ENCODE results near the gene TRPM1.

The TRPM1 gene

DNA sequence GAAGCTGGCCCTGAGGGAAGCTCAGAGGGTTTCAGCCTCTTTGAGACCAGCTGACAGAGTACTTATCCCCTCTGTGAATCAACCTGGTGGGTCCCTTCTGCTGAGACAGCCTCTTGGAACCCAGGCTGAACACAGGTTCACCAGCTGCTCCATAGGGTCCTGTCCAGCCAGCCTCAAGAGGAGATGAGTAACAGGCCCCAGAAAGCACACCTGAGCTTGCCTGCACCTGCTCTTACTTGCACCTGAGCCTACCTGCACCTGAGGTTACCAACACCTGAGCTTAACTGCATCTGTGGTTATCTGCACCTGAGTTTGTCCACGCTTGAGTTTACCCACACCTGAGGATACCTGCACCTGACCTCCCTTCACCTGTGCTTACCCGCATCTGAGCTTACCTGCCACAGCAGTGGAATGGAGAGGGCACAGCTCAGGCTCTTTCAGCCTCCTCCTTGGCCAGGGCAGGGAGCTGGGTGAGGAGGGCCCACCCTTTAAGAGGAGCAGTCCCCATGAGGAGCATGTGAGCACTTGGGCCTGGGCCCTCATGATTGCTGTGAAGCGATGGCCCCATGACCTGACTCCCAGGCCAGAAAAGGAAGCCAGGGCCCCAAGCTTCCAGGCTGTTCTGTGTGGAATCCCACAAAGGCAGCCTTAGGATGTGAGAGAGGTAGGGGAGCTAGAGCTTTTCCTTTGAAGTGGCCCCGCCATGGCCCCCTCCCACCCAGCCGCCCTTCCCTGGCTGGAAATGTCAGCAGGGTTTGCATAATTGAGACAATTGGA is at the start of gene TRPM1:
TRPM1 (minus strand) TSS at position 464 of the 777 bp plus-strand sequence. CDS start 20,370 bp downstream, outside the sequence.
- DNase-seq (ENCODE audit: low read depth), result no peak

DNA sequence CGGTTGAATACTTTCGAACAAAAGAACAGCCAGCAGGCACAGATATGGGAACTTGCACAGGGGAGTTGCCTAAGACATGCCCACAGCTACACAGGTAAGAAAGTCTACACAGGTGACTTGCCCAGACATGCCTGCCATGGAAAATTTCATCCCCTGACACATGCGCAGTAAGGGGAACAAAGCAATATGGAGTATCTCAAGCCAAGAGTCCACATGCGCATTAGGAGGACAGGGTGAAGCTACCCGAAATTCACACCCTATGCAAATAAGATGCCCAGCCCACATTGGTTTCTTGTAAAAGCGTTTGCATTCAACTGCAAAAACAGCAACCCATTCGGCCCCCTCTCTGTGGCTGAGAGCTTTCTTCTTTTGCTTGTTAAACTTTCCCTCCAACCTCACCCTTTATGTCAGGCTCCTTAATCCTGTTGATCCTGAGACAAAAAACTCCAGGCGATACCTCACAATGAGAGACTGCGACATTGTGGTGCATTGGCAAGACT is 49.3 kb upstream of the TRPM1 start:
- no peak for DNase-seq (ENCODE audit: low read depth)

DNA sequence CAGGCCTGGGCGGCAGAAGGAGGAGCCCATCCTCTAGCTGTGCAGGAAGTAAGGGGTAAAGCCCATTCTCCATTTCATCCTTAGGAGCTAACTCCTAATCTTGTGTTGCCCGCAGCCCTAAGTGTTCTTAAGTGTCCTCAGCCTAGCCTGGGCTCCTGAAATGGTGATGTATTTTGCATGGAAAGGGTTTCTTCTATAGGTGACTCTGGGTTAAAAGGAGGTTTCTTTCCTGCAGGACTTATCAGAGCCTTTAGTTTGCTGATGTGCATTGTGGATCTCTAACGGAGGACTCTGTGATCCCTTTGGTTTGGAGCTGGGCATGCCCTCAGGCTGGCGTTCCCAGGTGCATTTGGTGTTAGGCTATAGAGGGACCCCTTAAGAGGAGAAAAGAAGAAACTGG is 48.5 kb upstream of the TRPM1 start:
- no peak for DNase-seq (ENCODE audit: low read depth)

DNA sequence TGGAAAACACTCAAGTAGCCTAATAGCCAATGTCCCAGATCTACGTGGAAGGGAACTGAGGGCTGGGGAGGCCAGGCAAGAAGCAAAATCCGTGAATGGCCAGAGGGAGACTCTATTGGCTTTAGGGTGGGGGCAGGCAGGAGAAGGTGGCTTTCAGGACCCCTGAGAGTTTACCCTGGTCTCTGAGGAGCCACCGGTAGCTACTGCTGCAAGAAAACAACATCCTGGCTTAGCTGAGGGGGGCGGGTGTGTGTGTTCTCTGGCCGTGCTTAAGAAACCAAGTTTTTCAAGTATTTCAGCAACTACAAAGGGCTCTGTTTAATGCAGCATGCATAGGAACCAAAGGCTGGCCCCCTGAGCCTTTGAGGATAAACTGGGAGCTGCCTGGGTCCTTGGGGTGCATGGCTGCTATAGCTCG is 47.6 kb upstream of the TRPM1 start:
- DNase-seq (ENCODE audit: low read depth), result no peak

DNA sequence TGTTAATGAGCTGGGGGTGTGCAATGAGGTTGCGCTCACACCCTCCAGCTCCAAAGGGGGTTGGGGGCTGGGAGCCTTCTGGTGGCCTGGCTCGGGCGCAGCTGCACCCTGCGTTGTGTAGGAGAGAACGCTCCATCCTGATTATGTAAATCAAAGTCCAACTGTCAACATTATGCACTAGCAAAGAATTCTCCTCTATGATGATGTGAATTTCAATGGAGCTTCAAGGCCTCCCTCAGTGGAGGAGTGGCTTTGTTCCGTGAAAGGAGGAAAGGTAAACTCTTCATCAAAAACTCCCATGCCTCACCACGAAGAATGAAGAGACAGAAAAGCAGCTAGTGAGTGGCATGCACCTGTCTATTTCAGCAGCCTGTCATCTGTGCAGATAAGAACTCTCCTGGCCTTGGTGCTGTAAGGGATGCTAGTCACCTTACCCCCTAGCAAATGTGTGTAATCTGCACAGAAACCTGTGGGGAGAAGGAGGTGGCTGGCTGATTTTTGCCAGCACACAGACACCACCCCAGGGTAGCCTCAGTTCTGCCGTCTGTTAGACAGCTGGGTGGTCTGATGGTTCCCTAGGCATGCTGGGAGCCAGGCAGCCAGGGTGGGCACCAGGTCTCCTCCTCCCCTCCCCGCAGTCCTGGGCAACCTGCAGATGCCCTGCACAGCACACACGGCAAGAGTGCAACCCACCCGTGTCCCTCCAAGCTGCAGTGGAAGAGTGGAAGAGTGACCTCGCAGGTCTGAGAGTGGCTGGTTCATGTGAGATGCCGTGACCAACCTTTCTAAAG is 47.0 kb upstream of the TRPM1 start:
- DNase-seq (ENCODE audit: low read depth), result no peak

DNA sequence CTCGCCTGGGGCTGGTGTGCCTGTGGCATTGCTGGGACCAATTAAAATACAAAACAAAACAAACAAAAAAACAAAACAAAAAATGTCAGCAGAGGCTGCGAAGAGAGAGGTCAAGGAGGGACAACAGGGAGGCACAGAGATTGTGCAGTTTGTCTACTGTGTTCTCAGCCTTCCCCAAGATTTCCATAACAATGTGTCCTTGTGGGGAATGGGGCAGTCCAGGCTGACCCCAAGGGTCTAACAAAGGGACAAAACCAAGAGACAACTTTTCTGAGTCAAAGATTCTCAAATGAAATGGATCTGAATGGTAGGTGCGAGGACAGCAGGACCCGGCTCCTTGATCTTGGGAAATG is 46.4 kb upstream of the TRPM1 start:
- DNase-seq (ENCODE audit: low read depth), result no peak

DNA sequence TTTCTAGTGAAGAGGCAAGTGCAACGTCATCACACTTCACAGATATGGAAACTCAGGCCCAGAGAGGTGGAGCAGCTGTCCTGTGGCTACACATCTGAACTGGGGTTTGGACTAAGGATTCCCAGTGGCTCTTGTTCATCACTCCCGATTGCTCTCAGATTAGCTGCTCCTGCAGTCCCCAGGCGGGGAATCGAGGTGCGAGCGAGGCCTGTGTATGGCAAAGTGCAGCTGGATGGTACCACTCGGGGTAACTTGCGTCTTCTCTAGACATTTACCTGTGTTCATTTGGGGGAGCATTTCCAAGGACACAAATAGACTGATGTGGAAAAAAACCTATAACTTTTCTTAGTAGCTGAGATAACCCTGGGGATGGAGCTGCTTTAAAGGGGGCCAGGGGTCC is 45.9 kb upstream of the TRPM1 start:
- DNase-seq (ENCODE audit: low read depth), result no peak

DNA sequence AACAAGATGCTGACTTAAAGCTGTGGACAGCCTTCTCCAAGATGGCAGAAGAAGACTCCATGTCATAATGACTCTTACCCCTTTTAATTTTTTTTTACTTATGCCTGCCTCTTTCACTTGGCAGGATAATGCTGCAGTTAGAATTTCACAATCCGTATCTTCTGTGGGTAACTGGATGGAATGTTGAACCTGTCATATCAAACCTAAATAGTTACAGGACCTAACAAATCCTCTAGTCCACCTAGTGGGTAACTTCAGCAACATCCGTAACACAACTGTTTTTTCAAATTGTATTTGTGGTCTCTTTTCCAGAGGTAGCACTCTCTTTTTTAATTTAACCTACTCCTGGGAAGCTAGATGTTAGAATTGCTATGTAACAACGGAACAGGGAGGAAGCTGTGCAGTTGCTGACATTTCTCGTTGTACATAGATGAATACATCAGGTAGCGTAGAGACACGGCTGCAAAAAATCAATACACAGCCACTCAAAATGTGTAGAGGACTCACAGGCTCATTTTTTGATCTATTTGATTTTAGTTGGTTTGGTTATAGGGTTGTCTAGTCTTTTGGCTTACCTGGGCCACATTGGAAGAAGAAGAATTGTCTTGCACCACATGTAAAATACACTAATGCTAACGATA is 43.9 kb upstream of the TRPM1 start:
- DNase-seq (ENCODE audit: low read depth), result peak; percentile 91

DNA sequence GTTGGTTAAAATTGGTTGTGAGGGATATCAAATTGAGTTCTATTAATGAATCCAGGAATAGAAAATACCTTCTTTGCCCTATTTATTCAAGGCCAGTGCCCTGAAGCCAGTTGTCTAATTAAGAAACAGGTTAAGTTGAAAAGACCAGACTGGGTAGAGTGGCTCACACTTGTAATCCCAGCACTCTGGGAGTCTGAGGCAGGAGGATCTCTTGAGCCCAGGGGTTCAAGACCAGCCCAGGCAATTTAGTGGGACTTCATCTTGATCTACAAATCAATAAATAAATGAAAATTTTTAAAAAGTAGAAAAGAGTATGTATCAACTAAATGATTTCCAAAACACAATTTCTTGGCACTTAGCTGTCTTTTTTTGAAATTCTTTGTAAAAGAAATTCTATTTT is 40.3 kb upstream of the TRPM1 start:
- DNase-seq (ENCODE audit: low read depth), result no peak

DNA sequence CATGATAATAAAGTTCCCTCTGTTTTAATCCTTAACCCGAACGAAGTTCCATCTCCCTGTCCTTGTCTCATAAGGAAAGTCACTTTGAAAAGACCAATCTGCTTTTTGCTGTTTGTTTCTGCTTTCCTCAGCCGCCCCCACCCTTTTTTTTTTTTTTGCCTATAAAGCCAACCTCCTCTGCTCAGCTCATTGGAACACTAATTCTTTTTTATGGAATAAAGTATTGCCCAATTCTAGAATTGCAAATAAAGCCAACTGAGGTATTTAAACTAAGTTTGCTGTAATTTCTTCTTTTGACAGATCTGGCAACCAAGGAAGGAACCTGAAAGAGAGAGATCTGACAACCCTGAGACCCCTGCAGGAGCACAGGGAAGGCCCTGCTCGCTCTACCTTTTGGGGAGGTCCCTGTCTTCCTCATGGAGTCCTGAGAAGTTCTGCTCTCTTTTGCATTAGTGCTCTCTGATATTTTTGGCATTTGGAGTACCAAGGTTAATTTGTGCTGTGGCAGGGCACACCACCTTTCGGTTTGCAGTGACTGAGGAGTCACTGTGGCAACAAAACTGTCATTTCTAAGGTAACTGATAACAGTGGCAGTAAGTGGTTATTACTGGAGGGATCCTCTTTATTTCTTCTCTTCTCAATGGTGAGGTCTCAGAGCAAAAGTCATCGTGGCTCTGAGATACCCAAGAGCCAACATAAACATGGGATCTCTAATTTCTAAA is 35.2 kb upstream of the TRPM1 start:
- DNase-seq (ENCODE audit: low read depth), result no peak

DNA sequence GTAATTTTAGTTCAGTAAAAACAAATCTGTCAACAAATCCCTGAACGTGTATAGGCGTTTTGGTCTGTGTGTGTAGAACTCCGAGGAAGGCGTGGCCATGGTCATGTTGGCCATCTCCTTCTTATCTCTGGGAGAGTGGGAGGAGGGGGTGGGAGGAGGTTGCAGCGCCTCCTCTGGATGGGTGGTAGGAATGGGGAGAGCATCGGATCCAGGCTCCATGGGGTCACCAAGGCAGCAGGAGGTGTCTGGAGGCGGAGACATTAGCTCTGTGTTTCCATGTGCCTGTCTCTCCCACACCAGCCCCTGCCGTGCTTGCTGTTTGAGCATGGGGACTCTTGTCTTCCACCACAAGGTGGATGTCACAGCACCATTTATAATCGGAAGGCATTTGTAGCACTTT is 34.5 kb upstream of the TRPM1 start:
- DNase-seq (ENCODE audit: low read depth), result no peak

DNA sequence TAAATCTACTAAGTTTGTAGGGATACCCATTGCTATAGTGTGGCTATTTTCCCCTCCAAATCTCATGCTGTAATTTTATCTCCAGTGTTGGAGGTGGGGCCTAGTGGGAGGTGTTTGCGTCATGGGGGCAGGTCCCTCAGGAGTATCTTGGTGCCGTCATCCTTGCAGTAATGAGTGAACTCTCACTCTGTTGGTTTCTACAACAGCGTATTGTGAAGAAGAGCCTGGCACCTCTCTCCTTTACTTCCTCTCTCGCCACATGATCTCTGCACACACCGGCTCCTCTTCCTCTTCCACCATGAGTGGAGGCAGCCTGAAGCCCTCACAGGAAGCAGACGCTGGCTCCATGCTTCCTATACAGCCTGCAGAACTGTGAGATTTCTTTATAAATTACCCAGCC is 34.0 kb upstream of the TRPM1 start:
- DNase-seq (ENCODE audit: low read depth), result no peak

DNA sequence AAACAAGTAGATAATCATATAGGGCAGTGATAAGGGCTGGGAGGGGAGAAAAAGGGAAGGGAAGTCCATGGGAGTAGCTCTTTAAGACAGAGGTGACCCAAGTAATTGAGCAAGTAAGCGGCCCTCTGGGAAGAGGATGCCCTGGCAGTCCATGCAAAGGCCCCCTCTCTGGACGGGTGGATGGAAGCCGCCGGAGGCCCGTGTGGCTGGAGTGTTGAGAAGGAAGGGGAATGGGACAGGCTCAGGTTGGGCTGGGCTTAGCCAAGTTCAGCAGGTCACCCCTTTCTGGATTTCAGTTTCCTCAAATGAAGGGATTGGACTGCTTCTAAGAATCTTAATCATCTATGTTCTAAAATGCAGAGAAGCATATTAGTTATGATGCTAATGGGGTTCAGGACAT is 32.4 kb upstream of the TRPM1 start:
- DNase-seq (ENCODE audit: low read depth), result no peak

DNA sequence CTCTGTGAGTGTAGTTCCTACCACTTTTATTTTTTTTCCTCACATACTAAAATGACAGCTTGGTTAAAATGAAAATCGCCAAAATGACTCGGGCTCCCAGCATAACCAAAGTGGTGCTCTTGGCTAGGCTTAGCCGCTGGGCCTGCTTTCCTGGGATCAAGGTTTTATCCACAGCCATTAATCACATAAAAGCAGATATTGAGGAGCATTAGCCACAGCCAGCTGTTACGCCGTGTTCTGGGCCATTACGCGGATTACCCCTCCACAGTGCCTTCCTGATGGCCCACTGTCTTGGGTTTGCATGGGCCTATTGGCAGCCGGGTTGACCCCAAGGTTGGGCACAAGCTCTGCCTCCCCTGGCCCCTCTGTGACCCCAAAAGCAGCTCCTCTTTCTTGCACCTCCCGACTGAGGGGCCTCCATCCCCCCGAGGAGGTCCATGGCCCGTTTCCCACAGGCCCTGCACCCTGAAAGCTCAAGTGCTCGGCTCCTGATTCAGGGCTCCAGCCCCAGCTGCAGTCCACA is 30.4 kb upstream of the TRPM1 start:
- no peak for DNase-seq (ENCODE audit: low read depth)

DNA sequence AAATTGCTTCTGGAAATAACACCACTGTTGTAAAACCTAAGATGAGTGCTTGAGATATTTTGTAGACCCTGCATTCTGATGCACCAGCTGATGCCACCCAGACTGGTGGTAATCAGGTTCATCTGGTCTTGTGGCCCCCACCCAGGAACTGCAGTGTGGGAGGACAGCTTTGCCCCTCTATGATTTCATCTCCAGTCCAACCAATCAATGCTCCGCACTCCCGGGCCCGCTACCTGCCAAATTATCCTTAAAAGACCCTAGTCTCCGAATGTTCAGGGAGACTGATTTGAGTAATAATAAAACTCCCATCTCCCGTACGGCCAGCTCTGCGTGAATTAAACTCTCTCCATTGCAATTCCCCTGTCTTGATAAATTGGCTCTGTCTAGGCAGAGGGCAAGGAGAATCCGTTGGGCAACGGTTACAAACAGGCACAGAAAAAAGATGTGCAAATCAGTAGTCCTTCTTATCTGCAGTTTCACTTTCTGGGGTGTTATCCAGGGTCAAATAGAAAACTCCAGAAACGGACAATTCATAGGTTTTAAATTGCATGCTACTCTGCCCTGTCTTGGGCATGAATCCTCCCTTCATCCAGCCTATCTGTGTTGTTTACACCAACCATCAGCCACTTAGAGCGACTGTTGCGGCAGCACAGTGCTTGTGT is 29.2 kb upstream of the TRPM1 start:
- DNase-seq (ENCODE audit: low read depth), result peak; percentile 50

DNA sequence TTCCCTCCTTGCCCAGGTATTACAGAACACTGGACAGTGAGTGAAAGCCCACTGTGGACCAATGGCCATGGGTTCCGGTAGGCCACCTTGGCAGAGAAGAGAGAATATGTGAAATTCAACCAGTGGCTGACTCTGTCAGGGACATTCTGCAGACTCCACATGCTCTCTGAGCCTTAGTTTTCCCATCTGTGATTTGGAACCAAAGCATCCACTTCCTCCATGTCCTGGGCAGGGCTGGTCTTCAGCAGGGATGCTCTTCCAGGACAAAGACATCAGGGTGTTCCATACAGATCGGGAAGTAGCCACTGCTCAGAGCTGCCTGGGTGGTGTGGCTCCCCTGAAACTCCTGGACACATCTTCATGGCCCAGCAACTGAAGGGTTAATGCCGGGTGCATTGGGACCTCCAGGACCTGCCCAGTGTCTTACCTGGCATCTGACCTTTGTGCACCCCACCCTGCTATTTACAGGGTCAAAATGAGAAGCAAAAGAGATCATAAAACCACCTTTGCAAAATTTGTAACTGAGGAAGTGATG is 28.3 kb upstream of the TRPM1 start:
- no peak for DNase-seq (ENCODE audit: low read depth)

DNA sequence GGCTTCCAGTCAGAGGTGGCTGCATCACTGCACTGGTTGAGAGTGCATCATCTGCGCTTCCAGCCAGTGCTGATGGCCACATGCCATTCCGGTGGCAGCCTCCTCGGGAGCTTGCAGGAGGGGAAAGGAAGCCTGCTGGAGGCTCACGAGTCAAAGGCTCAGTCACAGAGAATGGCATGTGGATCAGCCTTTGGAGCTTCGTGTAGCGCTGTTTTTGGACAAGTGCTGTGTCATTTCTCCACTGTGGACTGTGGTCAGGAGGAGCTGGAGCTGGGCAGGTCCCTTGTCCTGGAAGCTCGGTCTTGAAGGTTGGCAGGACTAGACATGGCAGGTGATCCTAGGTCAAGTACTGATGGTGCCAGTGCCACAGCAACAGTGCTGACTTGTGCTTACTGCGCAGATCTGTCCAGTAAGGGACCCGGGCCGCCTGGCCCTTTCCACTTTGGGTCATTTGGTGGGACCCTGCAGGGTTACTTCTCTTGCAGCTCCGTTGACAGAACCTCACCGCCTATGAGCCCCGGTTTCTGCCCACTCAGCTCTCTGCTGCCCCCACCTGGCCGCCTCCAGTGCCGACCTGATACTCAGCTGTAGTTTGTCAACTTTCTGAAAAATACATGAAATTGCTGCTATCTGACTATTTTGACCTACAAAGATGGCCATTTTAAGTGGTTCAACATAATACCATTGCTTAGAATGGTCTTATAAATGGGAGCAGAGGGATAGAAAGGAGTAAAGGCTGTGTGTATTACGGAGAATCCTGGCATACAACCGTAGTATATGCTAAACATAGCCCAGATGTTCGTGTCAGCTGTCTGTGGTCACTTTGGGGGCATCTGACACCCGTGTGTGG is 27.6 kb upstream of the TRPM1 start:
- peak; percentile 44 for DNase-seq (ENCODE audit: low read depth)

DNA sequence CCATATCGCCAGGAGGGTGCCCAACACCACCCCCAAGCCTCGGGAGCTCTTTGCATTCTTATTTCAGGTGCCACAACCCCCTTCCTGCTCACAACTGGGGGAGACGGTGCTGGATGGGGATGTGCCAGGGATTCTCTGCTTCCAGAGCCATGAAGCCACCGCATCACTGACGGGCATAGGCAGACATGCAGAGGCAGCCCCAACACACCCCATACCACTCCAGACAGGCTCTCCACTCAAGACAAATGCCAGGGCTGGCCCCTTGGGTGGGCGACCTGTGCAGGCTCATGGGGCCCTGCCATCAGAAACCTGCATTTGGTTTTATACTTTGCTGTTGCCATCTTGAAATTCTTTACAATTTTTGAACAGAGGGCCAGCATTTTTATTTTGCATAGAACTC is 27.0 kb upstream of the TRPM1 start:
- DNase-seq (ENCODE audit: low read depth), result no peak

DNA sequence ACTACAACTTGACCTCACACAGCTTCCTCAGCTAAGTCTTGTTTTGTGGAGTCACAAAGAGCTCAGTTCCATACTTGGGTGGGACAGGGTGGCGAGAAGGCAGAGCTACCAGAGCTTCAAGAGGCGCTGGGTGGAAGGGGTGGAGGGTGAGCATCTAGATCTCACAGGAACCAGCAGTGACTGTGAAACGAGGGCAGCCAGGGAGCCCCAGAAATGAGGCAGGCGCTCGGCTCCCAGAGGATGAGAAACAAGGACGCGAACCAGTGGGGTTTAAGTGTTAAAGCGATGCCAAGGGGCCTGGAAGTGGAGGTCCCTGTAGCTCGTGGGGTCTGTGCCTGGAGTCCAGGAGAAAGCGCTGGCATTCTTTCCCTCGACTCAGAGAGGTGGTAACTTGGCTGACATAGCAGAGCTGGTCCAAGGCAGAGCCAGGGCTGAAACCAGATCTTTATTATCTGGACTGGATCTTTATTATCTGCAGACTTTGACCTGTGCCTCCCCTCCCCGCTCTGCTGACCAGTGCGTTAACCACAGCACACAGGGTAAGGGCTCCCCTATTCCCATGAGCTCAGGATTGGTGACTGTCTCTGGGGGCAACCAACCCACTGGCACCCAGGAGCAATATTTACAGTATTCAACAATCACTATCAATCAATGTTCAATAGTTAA is 26.2 kb upstream of the TRPM1 start:
- DNase-seq (ENCODE audit: low read depth), result no peak

DNA sequence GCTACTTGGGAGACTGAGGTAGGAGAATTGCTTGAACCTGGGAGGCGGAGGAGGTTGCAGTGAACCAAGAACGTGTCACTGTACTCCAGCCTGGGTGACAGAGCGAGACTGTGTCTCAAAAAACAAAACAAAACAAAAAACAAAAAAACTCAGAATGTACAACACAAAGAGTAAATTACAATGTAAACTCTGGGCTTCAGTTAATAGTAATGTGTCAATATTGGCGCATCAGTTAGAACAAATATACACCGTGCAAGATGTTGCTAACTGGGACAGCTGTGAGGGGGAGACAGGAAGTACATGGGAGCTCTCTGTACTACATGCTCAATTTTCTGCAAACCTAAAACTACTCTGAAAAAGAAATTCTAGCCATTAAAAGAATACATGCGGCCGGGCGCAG is 23.5 kb upstream of the TRPM1 start:
- no peak for DNase-seq (ENCODE audit: low read depth)

All from amniotic epithelial cell (primary cell).